NB4 (cell line): Measurements from ENCODE around the gene ATP1A3.

Source experiments
- DNase-seq: peaks from one replicate; pipeline ENCODE4 v3.0.0; 2010; ENCODE audit warnings: low read depth
- H3K4me3 ChIP-seq: one replicate; pipeline ENCODE4 v1.5.1; 2011; ENCODE audit warnings: mild to moderate bottlenecking, low read depth, low read length, moderate library complexity
- MYC ChIP-seq: IDR thresholded peaks from 2 replicates; pipeline ENCODE4 v1.6.1; 2011; ENCODE audit warnings: low read depth, low read length
- POLR2A ChIP-seq: IDR thresholded peaks from 2 replicates; pipeline ENCODE4 v1.6.1; 2011; ENCODE audit warnings: mild to moderate bottlenecking; ENCODE audit not compliant: insufficient read length; ENCODE audit errors: extremely low read depth
- TF ChIP-seq, protein P1 (sequence below): IDR thresholded peaks from one replicate; pipeline ENCODE4 v1.5.1; 2012; ENCODE audit warnings: low read depth, low read length
- TF ChIP-seq, protein P2 (sequence below): IDR thresholded peaks from 2 replicates; pipeline ENCODE4 v1.6.1; 2011; ENCODE audit warnings: low read depth, low read length

ATP1A3 gene

GRCh38 chr19:41917676-41918075 lies 76.4 kb downstream of the ATP1A3 start:
- no peak for DNase-seq
- TF ChIP-seq, protein P1, sequence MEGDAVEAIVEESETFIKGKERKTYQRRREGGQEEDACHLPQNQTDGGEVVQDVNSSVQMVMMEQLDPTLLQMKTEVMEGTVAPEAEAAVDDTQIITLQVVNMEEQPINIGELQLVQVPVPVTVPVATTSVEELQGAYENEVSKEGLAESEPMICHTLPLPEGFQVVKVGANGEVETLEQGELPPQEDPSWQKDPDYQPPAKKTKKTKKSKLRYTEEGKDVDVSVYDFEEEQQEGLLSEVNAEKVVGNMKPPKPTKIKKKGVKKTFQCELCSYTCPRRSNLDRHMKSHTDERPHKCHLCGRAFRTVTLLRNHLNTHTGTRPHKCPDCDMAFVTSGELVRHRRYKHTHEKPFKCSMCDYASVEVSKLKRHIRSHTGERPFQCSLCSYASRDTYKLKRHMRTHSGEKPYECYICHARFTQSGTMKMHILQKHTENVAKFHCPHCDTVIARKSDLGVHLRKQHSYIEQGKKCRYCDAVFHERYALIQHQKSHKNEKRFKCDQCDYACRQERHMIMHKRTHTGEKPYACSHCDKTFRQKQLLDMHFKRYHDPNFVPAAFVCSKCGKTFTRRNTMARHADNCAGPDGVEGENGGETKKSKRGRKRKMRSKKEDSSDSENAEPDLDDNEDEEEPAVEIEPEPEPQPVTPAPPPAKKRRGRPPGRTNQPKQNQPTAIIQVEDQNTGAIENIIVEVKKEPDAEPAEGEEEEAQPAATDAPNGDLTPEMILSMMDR, result no peak
- TF ChIP-seq, protein P2, sequence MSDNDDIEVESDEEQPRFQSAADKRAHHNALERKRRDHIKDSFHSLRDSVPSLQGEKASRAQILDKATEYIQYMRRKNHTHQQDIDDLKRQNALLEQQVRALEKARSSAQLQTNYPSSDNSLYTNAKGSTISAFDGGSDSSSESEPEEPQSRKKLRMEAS, result no peak
- TF ChIP-seq POLR2A (no peak), MYC (no peak)
- no peak overlapping the region for H3K4me3 ChIP-seq
